Effector memory CD4-positive, alpha-beta T cell (primary cell): ENCODE data around the gene HSCB.

Source experiments
- DNase-seq, 3 donors: peaks; one replicate each; pipeline ENCODE4 v3.0.0-alpha.2; 2020
- H3K27ac ChIP-seq: 2 replicates; pipeline ENCODE4 v1.7.0; 2013; ENCODE audit warnings: mild to moderate bottlenecking, low read length, moderate library complexity; ENCODE audit not compliant: insufficient read depth, poor library complexity, severe bottlenecking
- H3K27me3 ChIP-seq: replicated peaks from 2 replicates; pipeline ENCODE4 v1.7.0; 2013; ENCODE audit warnings: mild to moderate bottlenecking, low read length; ENCODE audit not compliant: insufficient read depth, control insufficient read depth, poor library complexity, severe bottlenecking
- H3K36me3 ChIP-seq: 2 replicates; pipeline ENCODE4 v1.7.0; 2013; ENCODE audit warnings: mild to moderate bottlenecking, low read length, moderate library complexity; ENCODE audit not compliant: control insufficient read depth, insufficient read depth
- H3K4me1 ChIP-seq: 2 replicates; pipeline ENCODE4 v1.7.0; 2013; ENCODE audit warnings: low read length, mild to moderate bottlenecking; ENCODE audit not compliant: control insufficient read depth, insufficient read depth, poor library complexity, severe bottlenecking
- H3K4me3 ChIP-seq: 2 replicates; pipeline ENCODE4 v1.7.0; 2013; ENCODE audit warnings: low read length, low read depth, mild to moderate bottlenecking; ENCODE audit not compliant: insufficient read depth, poor library complexity, severe bottlenecking
- H3K9me3 ChIP-seq: 2 replicates; pipeline ENCODE4 v1.7.0; 2013; ENCODE audit warnings: mild to moderate bottlenecking, low read length, moderate library complexity; ENCODE audit not compliant: control insufficient read depth

HSCB gene

GRCh38 chr22:28714043-28714628 lies 27.7 kb upstream of the HSCB start:
- H3K4me1 ChIP-seq = no peaks in the 10 kb centered on the region
- H3K36me3 ChIP-seq = no peaks in the 10 kb centered on the region
- DNase-seq = no peak
- H3K9me3 ChIP-seq = no peaks in the 10 kb centered on the region
- no peak overlapping the region for H3K27ac ChIP-seq
- no peak overlapping the region for H3K4me3 ChIP-seq
- no peaks in the 10 kb centered on the region for H3K27me3 ChIP-seq

DNA sequence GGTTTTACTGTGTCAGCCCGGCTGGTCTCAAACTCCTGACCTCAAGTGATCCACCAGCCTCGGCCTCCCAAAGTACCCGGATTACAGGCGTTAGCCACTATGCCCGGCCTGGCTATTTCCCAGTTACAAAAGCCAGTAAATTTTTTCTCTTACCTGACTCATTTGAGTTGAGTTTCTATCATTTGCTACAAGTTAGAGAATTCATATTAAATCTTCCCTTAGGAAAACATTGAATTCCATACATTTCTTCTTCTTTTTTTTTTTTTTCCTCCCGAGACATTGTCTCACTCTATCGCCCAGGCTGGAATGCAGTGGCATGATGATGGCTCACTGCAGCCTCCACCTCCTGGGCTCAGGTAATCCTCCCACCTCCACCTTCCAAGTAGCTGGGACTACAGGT lies 26.2 kb upstream of the HSCB start:
- no peaks in the 10 kb centered on the region for H3K9me3 ChIP-seq
- no peaks in the 10 kb centered on the region for H3K36me3 ChIP-seq
- no peaks in the 10 kb centered on the region for H3K4me1 ChIP-seq
- H3K27ac ChIP-seq = no peak overlapping the region
- no peaks in the 10 kb centered on the region for H3K27me3 ChIP-seq
- H3K4me3 ChIP-seq = no peak overlapping the region
- DNase-seq = no peak

DNA sequence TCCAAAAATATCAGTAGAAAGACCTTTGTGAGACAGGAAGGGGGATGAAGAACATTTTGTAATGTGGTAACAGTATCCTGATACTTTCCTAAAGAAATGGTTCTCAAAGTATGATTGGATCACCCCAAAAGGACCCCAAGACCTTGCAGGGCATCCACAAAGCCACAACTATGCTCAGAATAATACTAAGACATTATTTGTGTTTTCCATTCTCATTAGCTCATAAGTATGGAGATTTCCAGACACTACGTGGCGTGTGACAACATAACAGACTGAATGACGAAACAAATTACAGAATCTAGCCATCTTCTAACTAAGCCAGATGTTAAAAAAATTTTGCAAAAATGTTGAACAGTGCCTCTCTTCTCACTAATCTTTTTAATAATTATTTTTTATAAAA lies 25.2 kb upstream of the HSCB start:
- H3K4me1 ChIP-seq = no peaks in the 10 kb centered on the region
- H3K4me3 ChIP-seq = no peak overlapping the region
- no peak for DNase-seq
- H3K27ac ChIP-seq = no peak overlapping the region
- H3K9me3 ChIP-seq = no peaks in the 10 kb centered on the region
- no peaks in the 10 kb centered on the region for H3K27me3 ChIP-seq
- no peaks in the 10 kb centered on the region for H3K36me3 ChIP-seq

GRCh38 chr22:28718044-28718443 lies 23.8 kb upstream of the HSCB start:
- no peaks in the 10 kb centered on the region for H3K9me3 ChIP-seq
- H3K27me3 ChIP-seq = no peaks in the 10 kb centered on the region
- H3K27ac ChIP-seq = no peak overlapping the region
- H3K4me1 ChIP-seq = no peaks in the 10 kb centered on the region
- no peaks in the 10 kb centered on the region for H3K36me3 ChIP-seq
- no peak for DNase-seq
- no peak overlapping the region for H3K4me3 ChIP-seq

GRCh38 chr22:28728002-28728401 lies 13.8 kb upstream of the HSCB start:
- H3K4me1 ChIP-seq = no peaks in the 10 kb centered on the region
- DNase-seq = no peak
- H3K36me3 ChIP-seq = no peaks in the 10 kb centered on the region
- H3K4me3 ChIP-seq = no peak overlapping the region
- H3K27me3 ChIP-seq = no peaks in the 10 kb centered on the region
- no peak overlapping the region for H3K27ac ChIP-seq
- H3K9me3 ChIP-seq = no peaks in the 10 kb centered on the region

GRCh38 chr22:28728621-28729313 lies 13.1 kb upstream of the HSCB start:
- no peak overlapping the region for H3K27ac ChIP-seq
- no peaks in the 10 kb centered on the region for H3K9me3 ChIP-seq

DNA sequence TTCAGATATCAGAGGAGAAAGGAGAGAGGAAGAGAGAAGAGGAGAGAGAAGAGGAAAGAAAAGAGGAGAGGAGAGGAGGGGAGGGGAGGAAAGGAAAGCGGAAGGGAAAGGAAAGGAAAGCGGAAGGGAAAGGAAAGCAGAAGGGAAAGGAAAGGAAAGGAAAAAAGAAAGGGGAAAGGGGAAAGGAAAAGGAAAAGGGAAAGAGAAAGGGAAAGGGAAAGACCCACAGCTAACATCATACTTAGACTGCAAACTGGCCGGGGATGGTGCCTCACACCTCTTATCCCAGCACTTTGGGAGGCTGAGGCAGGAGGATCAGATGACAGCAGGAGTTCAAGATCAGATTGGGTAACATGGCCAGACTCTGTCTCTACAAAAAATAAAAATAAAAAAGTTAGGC lies 11.7 kb upstream of the HSCB start:
- no peak for DNase-seq
- H3K4me3 ChIP-seq = no peak overlapping the region
- no peaks in the 10 kb centered on the region for H3K9me3 ChIP-seq
- no peaks in the 10 kb centered on the region for H3K4me1 ChIP-seq
- no peaks in the 10 kb centered on the region for H3K36me3 ChIP-seq
- H3K27ac ChIP-seq = no peak overlapping the region
- no peaks in the 10 kb centered on the region for H3K27me3 ChIP-seq

More at GRCh38 chr22:28728621-28729313, 13.1 kb upstream of the HSCB start:
- no peaks in the 10 kb centered on the region for H3K36me3 ChIP-seq
- H3K4me3 ChIP-seq = no peak overlapping the region
- no peaks in the 10 kb centered on the region for H3K27me3 ChIP-seq
- DNase-seq = no peak
- no peaks in the 10 kb centered on the region for H3K4me1 ChIP-seq

- Histone ChIP-seq H3K27ac (no peak overlapping the region), H3K27me3 (no peaks in the 10 kb centered on the region), H3K4me1 (no peaks in the 10 kb centered on the region), H3K36me3 (no peaks in the 10 kb centered on the region), H3K9me3 (no peaks in the 10 kb centered on the region), H3K4me3 (no peak overlapping the region)
- DNase-seq = no peak
Observed at GRCh38 chr22:28734393-28734792, 7.4 kb upstream of the HSCB start.

DNA sequence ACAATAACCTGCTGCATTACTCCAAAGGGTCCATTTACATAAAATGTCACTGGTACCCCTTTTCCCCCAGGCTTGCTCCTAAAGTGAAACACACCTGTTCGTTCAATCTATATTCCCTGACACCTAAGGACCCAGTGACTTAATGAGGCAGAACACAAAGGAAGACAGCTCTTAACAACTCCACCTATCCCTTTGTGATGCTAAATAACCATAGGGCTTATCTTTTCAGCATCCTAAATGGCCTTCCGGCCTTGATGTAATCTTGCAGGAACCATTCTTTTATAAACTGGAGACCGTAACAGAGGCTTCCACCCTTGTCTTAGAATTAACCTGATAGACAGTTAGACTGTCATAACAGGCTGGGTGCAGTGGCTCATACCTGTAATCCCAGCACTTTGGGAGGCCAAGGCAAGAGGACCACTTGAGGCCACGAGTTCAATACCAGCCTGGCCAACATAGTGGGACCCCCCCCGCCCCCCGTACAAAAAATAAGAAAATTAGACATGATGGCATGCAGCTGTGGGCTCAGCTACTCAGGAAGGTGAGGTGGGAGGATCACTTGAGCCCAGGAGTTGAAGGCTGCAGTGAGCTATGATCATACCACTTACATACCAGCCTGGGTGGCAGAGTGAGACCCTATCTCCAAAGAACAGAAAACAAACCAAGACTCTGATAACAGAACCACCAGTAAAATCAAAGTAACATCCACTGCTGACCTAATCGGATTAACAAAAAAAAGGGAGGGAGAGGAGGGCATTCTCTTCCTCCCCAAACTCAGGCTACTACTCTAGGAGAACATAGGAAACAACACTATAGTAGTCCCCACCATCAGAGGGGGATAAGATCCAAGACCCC lies 5.3 kb upstream of the HSCB start:
- no peaks in the 10 kb centered on the region for H3K9me3 ChIP-seq
- no peaks in the 10 kb centered on the region for H3K4me1 ChIP-seq
- DNase-seq = no peak
- H3K4me3 ChIP-seq = no peak overlapping the region
- H3K27ac ChIP-seq = no peak overlapping the region
- no peaks in the 10 kb centered on the region for H3K36me3 ChIP-seq
- no peaks in the 10 kb centered on the region for H3K27me3 ChIP-seq

GRCh38 chr22:28737701-28738100 lies 4.1 kb upstream of the HSCB start:
- H3K4me1 ChIP-seq = peaks cover 3% of the 10 kb centered on the region
- no peaks in the 10 kb centered on the region for H3K36me3 ChIP-seq
- H3K4me3 ChIP-seq = no peak overlapping the region
- H3K9me3 ChIP-seq = no peaks in the 10 kb centered on the region
- DNase-seq = no peak
- H3K27me3 ChIP-seq = no peaks in the 10 kb centered on the region
- no peak overlapping the region for H3K27ac ChIP-seq
